ENCODE results near the gene SCN3B.

Gene SCN3B

GRCh38 chr11:123653827-123654565 lies 428 bp downstream of the SCN3B start:
- DNase-seq = peak; percentile 14

GRCh38 chr11:123653483-123653826 lies 969 bp downstream of the SCN3B start:
- no peak for DNase-seq

DNA sequence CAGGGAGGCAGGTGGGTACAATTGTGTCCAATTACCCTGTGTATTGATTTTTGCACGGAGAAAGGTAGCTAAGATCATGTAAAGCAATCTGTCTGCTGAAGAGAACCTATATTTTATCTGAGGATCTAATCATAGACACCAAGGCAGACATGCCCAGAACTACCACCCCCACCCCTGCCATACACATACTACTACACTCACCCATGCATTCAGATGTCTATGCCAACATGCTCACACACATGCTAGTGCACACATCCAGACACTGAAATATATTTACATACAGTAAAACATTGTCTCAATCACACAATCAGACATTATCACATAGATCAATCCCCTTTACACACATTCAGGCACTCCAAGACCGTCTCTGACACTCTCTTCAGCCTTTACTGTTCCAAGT lies 1.8 kb downstream of the SCN3B start:
- no peak for DNase-seq

DNA sequence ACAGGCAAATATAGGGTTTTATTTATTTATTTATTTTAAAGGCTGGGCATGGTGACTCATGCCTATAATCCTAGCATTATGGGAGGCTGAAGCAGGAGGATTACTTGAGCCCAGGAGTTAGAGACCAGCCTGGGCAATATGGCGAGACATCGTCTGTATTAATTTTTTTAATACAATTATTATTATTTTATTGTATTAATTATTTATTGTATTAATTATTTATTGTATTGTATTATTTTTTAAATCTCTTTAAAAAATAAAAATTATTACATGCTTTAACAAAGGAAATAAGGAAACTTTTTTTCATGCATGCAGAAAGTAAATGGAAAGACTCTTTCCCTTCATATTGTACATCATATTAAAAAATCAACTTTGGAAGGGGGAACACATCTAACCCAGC lies 3.5 kb downstream of the SCN3B start:
- DNase-seq = no peak

DNA sequence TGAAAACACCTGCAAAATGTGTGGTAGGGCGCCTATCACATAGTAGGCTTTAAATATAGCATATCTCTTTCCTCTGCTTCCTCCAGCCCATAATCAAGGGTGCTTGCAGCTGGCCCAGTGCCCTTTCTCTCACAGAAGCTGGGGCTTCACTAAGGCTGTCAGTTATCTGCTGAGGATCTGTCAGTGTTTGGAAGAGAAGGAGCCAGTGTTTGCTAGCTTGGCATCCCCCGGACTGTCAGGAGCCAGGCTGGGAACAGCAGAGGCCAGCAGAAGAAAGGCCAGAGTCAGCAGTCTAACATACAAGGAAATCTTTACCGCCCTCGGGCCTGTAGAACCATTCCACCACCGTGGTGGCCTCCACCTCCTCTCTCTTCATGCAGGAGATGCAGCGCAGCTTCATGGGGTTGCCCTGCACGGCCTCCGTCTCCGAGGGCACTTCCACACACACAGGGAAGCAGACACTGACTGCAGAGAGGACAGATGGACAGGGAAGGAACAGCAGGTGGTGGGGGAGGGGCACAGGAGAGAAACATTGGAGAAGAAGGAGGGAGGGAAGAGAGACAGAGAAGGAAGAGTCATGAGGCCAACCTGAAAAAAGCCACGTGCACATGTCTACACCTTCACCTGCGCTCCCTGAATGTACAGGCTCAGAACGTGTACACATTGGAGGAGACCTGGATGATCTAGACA lies 9.0 kb downstream of the SCN3B start:
- DNase-seq = no peak

DNA sequence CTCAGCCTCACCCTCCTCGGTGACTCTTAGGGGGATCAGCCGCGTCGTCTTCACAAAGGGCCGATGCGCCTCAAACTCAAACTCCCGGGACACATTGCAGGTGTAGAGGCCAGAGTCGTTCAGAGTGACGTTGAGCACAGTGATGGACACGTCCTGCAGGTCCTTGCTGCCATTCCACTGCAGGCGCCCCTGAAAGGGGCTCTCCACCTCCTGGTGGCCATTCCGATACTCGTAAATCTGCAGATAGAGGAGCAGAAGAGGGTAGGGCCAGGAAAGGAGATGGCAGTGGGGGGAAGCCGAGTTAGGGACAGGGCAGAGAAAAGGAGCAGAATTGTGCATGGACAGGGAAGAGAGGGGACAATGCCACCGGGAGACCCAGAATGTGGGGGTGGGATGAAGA lies 12.0 kb downstream of the SCN3B start:
- no peak for DNase-seq

DNA sequence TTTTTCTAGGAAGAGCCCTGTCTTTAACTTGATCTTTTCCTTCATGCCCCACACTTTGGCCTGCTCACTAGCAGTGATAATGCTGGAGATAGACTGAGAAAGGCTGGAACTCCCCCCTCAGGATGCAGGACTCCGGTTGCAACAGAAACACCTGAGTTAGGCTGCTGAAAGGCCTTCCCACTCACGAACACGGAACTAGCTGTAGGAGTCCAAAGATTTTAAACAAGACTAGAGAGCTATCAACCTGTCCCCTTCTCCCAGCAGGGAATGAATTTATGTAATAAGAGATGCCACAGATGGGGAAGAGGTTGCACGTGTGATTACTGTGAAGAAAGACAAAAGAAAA lies 13.0 kb downstream of the SCN3B start:
- DNase-seq = no peak

DNA sequence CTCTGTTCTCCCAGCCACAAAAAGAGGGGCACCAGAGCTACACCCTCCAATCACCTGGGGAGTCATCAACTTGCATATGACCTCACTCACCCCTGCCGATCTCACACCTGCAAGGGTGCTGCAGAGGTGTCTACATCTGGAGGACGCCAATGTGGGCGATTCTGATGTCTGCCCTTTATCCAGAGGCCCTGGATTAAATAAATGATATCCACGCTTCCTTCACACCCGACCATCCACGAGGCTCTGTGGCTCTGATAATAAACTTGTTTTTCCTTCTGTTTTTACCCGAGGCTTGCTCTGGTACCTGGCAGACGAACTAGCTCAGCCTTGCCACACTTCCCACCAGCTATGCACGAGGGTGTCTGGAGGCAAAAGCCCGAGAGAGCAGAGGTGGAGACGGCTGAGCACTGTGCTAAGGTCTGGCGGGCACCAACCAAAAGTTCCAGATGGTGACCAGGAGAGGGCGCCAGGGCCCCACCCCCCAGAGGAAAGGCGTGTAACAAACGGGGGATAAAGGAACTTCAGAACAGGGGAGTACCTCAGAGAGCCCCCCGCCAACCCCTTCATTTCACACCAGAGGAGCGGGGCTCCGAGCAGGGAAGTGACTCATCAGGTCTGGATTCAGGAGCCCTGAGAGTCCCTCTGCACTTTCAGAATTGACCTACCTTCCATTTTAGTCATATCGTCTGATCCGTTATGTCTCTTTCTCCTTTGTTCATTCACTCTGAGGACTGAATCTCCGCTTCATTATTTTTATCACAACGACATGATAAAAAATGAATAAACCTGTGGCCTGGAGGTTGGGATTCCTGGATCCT lies 13.5 kb downstream of the SCN3B start:
- DNase-seq = peak; percentile 53

DNA sequence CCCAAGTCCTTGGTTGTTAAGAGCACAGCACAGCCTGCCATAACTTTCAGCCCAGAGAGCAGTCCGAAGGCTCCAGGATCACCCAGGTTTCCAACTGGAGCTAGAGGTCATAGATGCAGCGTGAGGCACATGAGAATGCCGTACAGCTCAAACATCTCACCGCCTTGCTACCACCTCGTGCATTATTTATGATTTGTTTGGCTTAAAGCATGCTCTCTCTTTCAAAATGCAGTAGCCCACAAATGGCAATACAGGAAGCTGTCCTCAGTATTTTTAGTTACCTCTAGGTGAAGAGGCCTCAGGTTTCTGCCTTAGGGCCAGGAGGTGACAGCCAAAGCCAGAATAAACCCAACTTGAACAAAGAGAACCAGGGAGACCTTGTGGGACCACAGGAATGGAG lies 14.4 kb downstream of the SCN3B start:
- no peak for DNase-seq

DNA sequence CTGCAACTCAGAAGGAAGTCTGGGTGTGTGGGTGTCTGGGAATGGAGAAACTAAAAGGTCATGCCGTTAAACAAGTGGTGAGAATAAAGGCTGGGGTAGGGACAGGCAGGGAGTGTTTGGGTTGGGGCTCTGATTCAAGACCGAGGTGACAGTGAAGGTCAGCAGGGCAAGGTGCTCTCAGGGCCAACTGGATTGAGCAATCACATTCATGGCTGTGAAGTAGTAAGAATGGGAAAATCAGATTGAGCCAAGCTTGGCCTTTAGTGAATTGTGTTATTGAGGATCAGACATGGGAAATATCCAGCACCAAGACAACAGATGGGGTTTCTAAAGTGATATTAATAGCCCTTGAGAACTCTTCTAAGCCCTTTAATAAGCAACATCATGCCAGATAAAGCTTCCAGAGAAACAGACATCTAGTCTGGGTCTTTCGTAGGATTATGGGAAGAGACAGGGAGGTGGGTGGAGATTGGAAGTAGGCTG lies 24.3 kb downstream of the SCN3B start:
- no peak for DNase-seq

GRCh38 chr11:123628936-123629683 lies 25.3 kb downstream of the SCN3B start:
- DNase-seq = no peak

DNA sequence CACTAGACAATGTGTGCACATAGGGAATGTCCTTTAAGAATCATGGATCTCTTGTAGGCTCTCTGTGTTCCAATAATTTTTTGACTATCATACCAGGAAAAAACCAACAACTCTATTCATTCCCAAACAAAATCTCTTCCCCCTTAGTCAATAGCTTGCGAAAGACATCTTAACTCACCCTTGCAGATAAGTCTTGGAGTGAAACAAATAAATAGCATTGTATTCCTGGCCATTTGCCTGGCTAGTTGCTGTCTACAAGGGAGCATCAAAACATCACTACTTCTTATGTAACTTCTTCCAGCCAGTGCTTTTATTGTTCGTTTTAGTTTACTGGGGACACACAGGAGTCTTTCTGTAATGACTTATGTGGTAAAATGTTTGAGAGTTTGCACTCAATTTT lies 29.4 kb downstream of the SCN3B start:
- no peak for DNase-seq

DNA sequence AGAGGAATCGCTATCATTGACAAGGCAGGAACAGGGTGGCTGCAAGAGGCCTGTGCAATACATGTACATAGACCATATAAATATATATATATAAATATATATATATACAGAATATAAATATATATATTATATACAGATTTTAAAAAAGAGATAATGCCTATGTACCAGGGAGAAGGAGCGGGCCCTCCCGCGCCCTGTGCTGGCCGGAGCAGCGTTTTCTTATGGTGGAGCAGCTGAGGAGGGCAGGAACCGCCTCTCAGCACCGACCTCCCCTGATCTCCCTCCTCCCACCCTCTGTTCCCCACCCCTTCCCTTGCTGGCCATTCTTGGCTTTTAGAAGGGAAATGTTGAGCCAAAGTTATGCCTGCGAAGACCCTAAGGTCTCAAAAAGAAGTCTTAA lies 31.8 kb downstream of the SCN3B start:
- DNase-seq = no peak

GRCh38 chr11:123616505-123617198 lies 37.8 kb downstream of the SCN3B start:
- DNase-seq = no peak

- DNase-seq = no peak
These were observed 42.7 kb downstream of the SCN3B start for GRCh38 chr11:123611698-123612097.

GRCh38 chr11:123608945-123609344 lies 45.5 kb downstream of the SCN3B start:
- no peak for DNase-seq

- no peak for DNase-seq
These were observed 46.1 kb downstream of the SCN3B start for GRCh38 chr11:123608371-123608770.

GRCh38 chr11:123607781-123608180 lies 46.6 kb downstream of the SCN3B start:
- no peak for DNase-seq

GRCh38 chr11:123603666-123604065 lies 50.8 kb downstream of the SCN3B start:
- no peak for DNase-seq

DNA sequence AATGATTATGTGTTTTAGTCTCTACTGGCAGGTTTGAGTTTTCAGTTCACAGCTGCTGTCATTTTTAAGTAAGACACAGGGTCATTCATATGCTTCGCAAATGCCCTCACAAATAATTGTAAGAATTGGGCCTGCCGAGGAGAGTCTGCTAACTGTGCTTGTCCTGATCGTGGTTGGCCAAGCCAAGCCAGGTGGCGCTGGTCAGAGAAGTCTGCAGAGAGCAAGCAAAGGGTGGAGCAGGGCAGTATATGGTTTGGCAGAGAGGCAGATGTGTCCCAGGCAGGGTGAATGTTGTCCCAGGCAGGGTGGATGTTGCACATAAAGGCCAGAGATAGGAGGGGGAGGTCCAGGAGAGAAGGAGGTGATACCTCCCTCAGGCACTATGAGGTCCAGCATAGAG lies 52.7 kb downstream of the SCN3B start:
- no peak for DNase-seq

DNA sequence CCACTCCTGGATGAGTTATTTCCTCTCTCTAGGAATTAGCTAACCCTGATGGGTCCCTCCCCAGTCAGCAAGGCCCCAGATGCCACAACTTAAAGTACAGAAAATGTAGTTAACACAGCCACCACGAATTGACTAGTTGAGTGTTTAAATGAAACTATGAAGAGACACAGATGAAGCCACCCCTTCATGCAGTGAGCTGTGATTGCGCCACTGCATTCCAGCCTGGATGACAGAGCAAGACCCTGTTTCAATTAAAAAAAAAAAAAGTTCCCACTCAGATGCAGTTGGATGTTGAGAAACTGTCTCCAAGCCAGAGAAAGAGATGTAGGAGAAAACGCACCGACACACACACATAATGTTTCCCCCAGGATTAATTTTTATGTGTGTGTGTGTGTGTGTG lies 53.3 kb downstream of the SCN3B start:
- no peak for DNase-seq

- DNase-seq = no peak
These were observed 56.6 kb downstream of the SCN3B start for GRCh38 chr11:123597859-123598258.

- DNase-seq = no peak
These were observed 59.5 kb downstream of the SCN3B start for GRCh38 chr11:123594921-123595320.

All from activated CD4-positive, alpha-beta T cell treated with anti-CD3 and anti-CD28 coated beads, Interleukin-2, amount 50 U/mL, for 1 hour (primary cell).